Stomach smooth muscle (tissue), 2 donors: Measurements from ENCODE around the gene STK16.

Source experiments
- H3K27ac ChIP-seq: one replicate; pipeline ENCODE4 v1.7.0; 2013; ENCODE audit warnings: mild to moderate bottlenecking, low read length, inconsistent platforms
- H3K27me3 ChIP-seq, 2 donors: one replicate each; pipeline ENCODE4 v1.7.0; 2013; ENCODE audit warnings: low read length in 2 of 2; ENCODE audit not compliant: insufficient read depth in 2 of 2, control insufficient read depth in 1 of 2
- H3K36me3 ChIP-seq, 2 donors: one replicate each; pipeline ENCODE4 v1.7.0; 2013; ENCODE audit warnings: low read length in 2 of 2; ENCODE audit not compliant: control insufficient read depth in 2 of 2, insufficient read depth in 2 of 2
- H3K4me1 ChIP-seq: one replicate; pipeline ENCODE4 v1.7.0; 2013; ENCODE audit warnings: low read length; ENCODE audit not compliant: control insufficient read depth, insufficient read depth
- H3K4me3 ChIP-seq, 2 donors: one replicate each; pipeline ENCODE4 v1.7.0; 2013; ENCODE audit warnings: low read length in 2 of 2
- H3K9ac ChIP-seq, 2 donors: one replicate each; pipeline ENCODE4 v1.7.0; 2013; ENCODE audit warnings: low read length in 2 of 2, mild to moderate bottlenecking in 1 of 2
- H3K9me3 ChIP-seq, 2 donors: one replicate each; pipeline ENCODE4 v1.7.0; 2013; ENCODE audit warnings: low read length in 2 of 2; ENCODE audit not compliant: control insufficient read depth in 2 of 2
- donor health status: healthy.
- donor health status: Pancreatic carcinoma.

The STK16 gene

DNA sequence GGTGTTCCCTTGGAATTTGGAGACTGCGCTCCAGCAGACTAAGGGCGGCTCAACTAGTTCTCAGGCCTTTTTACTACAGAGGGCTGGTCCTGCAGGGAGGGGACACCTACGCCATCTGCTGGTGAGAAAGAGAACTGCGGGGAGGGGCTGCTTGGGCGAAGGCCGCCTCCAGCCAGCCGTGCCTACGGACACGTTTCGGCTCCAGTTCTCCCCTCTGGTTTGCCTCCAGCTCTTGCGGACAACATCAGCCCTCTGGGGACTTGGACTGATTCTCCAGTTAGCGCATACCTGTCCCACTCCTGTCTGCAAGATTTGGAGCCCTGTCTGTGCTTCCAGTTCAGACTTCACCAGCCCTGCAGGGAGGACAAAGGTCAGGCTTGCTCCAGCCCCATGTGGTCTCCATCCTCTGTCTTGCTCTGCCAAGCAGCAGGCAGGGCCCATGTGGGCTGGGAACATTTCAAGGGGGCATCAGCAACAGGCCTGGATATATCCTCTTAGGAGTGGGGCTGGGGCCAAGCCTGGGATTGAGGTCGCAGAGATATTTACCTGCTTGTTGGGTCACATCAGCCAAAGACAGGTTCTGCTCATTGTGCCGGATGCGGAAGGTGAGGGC, 53.6 kb downstream of the STK16 start:
- H3K27me3 ChIP-seq = peaks cover 7 to 16% of the 10 kb centered on the region in 2 donors
- H3K4me3 ChIP-seq = no peak overlapping the region
- no peaks in the 10 kb centered on the region for H3K36me3 ChIP-seq
- peak overlapping the region in 1 of 2 donors; percentile 21 for H3K9ac ChIP-seq
- no peaks in the 10 kb centered on the region for H3K9me3 ChIP-seq
- H3K4me1 ChIP-seq = peaks cover 19% of the 10 kb centered on the region
- H3K27ac ChIP-seq = no peak overlapping the region

DNA sequence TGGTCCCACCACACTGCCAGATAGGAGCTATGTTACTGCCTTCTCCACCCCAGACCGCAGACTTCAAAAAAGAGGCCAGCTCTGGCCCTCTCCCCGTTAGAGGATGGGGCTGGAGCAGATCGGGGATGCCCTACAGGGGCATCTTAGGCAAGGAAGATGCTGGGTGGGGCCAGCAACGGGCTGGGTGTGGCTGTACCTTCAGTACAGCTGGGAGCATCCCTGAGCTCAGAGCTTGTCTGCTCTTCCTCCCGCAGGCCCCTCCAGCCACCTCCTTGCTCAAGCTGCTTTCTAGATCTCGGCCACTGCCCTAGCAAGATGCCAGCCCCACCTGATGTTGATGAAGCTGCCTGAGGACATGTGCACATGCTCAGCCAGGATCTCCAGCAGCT, 54.1 kb downstream of the STK16 start:
- peaks cover 14% of the 10 kb centered on the region for H3K4me1 ChIP-seq
- no peak overlapping the region for H3K9ac ChIP-seq
- no peak overlapping the region for H3K4me3 ChIP-seq
- H3K9me3 ChIP-seq = no peaks in the 10 kb centered on the region
- no peaks in the 10 kb centered on the region for H3K36me3 ChIP-seq
- H3K27ac ChIP-seq = no peak overlapping the region
- peaks cover 7 to 17% of the 10 kb centered on the region in 2 donors for H3K27me3 ChIP-seq
